HG02571 (cell line): ENCODE results near the gene CATSPERZ.
"Not testable (repeated sequence)": the region's sequence is repeated elsewhere in the genome, so short reads cannot be mapped to it uniquely, and the experiment has no call there.

Experiments
- ATAC-seq: cut with Tn5 transposase; IDR thresholded peaks from one replicate; pipeline ENCODE4 v1.9.1; 2021; ENCODE audit warnings: mild to moderate bottlenecking, moderate library complexity; ENCODE audit not compliant: unreplicated experiment

The CATSPERZ gene

GRCh38 chr11:64317325-64317960 is 17.3 kb downstream of the CATSPERZ start, which contains the start of gene TRMT112:
TRMT112 (minus strand) TSS chr11:64317559; CDS start chr11:64317526, 33 bp downstream.
- peak; percentile 59 for ATAC-seq

DNA sequence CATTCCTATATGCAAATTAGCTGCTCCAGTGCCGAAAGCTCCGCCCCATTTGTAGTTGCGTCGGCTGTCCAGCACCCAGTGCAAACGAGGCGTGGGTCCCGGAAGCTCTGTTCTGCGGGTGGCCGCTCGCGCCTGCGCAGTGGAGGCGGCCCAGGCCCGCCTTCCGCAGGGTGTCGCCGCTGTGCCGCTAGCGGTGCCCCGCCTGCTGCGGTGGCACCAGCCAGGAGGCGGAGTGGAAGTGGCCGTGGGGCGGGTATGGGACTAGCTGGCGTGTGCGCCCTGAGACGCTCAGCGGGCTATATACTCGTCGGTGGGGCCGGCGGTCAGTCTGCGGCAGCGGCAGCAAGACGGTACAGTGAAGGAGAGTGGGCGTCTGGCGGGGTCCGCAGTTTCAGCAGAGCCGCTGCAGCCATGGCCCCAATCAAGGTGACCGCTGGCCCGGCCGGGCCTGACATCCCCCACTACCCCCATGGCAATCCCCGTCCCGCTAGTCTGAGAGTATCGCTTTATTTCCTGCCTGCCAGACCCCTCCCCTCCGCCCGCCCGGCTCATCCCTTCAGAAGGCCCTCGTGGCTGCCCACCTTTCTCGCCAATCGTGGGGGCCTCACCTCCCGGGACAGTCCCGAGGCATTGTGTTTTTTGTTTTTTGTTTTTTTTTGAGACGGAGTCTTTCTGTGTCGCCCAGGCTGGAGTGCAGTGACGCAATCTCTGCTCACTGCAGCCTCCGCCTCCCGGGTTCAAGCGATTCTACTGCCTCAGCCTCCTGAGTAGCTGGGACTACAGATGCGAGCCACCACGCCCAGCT is 18.0 kb downstream of the CATSPERZ start, which contains the start of gene PRDX5:
TSS of gene PRDX5 (plus strand) at position 161 of the 805 bp plus-strand sequence. CDS start at position 256, 95 bp downstream.
- ATAC-seq = peak; percentile 72

DNA sequence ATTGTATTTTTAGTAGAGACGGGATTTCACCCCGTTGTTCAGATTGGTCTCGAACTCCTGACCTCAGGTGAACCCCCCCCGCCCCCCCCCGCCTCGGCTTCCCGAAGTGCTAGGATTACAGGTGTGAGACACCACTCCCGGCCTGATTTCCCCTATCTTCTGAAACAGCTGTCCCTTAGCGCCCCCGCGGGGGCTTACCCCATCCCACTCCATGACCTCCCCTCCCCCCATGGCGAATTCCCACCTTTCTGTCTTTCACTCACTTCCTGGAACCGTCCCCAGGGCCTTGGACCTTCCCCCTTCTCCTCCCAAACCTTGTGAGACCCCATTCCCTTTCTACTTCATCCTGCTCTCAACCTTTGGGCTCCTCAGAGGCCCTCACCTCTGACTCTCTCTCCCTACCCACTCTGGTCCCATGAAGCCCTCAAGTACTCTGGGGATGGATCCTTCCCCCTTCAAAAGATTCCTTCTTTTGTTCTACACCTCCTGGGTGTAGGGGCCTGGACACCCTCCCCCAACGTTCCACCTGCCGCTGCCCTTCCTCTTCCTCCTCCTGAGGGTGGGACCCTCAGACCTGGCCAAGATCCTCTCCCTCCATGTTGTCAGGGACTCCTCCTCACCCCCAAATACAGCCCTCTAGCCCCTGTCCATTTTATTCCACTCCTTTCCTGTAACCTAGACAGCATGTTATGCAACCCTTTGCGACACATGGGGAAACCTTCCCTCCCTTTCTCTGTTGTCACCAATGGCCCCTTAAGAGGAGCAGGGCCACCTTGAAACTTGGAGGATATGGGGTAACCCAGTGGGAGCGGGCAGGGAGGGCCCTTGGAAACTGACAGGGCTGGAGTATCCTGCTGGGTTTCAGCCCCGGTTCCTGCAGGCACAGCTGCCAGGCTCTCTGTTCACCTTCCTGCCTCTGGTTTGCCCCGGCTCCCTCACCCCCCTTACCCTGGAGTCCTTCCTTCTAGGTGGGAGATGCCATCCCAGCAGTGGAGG is 18.9 kb downstream of the CATSPERZ start:
- no peak for ATAC-seq

- no peak for ATAC-seq
Measured at GRCh38 chr11:64320556-64320955, 20.4 kb downstream of the CATSPERZ start.

DNA sequence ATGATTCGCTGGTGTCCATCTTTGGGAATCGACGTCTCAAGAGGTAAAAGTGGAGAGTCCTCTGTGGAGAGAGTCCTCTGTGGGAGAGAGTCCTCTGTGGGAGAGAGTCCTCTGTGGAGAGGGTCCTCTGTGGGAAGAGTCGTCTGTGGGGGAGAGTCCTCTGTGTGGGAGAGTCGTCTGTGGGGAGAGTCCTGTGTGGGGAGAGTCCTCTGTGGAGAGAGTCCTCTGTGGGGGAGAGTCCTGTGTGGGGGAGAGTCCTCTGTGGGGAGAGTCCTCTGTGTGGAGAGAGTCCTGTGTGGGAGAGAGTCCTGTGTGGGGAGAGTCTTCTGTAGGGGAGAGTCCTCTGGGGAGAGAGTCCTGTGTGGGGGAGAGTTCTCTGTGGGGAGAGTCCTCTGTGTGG is 20.9 kb downstream of the CATSPERZ start:
- no peak for ATAC-seq

DNA sequence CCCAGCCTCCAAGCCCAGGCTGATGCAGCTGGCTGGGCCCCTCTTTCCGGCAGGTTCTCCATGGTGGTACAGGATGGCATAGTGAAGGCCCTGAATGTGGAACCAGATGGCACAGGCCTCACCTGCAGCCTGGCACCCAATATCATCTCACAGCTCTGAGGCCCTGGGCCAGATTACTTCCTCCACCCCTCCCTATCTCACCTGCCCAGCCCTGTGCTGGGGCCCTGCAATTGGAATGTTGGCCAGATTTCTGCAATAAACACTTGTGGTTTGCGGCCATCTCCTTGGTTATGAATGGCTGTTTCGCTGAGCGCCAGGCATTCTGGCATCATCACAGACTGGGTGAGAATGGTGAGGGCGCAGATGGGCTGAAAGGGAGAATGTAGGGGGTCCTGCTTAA is 21.4 kb downstream of the CATSPERZ start:
- ATAC-seq = no peak

DNA sequence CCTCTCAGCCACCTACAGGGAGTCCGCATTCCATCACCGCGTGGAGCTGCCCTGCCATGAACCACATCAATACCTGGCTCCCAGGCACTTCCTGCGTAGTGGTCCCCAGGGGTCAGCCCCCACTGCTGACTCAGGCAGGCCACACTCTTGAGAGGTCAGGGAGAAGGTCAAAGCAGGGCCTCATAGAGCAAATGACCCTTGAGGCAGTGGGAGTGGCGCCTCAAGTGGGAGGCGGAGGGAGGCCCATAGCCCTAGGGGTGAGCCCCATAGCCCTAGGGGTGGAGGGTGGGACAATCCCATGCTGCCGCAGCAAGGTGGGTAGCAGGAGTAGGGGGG is 22.7 kb downstream of the CATSPERZ start:
- no peak for ATAC-seq

DNA sequence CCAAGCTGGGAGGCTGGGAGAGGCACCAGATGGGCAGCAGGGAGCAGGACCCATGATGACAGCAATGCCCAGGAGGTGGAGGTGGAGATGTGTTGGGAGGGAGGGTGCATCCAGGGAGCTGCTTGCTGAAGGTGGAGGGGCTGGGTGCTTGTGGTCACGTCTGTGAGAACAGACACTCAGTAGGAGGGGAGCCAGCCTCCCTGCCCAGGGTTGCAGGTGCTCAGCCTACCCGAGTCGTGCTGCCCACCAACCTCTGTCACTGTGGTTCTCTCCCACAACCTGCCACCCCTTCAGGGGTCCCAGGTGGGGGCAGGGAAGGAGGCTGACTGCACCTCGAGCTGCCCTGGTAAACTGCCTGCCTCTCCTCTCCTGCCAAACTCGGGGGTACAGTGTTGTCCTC is 23.2 kb downstream of the CATSPERZ start:
- ATAC-seq = no peak

DNA sequence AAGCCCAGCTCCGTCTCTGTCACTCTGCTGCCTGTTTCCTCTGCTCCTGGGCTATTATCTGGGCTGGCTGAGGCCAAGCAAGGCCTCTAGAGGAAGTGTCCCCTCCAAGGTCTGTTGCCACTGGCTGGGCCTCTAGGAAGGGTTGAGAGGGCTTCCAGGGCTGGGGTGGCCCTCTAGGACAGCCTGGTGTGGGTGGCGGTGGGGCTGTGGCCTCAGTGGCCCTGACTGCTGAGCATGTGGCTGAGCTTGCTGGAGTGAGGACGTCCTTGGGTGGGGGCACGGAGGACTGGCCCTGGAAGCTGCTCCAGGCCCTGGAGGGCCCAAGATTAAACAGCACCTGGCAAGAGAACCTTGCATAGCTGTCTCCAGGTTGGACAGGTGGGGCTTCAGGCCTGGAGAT is 23.8 kb downstream of the CATSPERZ start:
- ATAC-seq = not testable (repeated sequence)

GRCh38 chr11:64324692-64325469 is 24.7 kb downstream of the CATSPERZ start:
- ATAC-seq = no peak

DNA sequence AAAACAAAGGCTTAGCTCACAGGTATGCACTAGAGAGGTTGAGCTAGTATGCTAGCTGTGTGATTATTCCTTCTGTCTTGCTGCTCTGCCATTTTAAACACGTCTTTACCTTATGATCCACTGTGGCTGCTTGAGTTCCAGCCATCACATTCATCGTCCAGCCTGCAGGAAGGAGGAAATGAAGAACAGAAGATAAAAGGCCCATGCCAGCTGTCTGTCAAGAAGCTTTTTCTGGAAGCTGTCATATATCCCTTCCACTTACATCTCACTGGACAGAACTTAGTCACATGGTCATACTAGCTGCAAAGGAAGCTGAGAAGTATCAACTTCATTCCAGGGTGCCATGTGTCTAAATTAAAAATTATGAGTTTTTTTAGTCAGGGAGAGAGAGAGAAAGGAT is 27.2 kb downstream of the CATSPERZ start:
- no peak for ATAC-seq

DNA sequence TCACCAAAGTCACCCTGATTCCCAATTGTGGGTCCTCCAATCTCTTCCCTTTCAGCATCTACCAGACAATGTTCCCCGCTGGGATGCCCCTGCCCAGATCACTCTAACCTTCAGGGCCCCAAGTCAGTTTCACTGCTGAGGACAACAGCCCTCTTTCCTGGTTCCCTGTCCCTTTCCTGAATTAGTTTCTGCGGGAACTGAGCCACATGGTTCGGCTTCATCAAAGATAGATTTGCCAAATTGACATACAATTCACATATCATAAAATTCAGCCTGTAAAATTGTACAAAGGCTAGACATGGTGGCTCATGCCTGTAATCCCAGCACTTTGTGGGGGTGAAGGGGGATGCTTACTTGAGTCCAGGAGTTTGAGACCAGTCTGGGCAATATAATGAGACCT is 27.8 kb downstream of the CATSPERZ start:
- ATAC-seq = no peak

DNA sequence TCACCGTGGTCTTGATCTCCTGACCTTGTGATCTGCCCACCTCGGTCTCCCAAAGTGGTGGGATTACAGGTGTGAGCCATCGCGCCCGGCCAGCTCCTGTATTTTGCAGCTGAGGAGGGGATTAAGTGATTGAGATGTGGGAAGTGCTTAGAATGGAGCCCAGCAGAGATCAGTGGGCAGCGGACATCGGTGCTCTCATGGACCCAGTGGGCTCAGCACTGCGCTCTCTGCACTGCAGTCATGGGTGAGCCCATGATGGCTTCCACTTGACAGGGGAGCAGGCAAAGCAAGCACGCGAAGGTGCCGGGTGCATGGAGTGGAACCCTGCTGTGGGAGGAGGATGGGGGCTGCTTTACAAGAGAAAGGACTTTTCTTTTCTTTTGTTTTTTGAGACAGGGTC is 30.7 kb downstream of the CATSPERZ start:
- no peak for ATAC-seq

DNA sequence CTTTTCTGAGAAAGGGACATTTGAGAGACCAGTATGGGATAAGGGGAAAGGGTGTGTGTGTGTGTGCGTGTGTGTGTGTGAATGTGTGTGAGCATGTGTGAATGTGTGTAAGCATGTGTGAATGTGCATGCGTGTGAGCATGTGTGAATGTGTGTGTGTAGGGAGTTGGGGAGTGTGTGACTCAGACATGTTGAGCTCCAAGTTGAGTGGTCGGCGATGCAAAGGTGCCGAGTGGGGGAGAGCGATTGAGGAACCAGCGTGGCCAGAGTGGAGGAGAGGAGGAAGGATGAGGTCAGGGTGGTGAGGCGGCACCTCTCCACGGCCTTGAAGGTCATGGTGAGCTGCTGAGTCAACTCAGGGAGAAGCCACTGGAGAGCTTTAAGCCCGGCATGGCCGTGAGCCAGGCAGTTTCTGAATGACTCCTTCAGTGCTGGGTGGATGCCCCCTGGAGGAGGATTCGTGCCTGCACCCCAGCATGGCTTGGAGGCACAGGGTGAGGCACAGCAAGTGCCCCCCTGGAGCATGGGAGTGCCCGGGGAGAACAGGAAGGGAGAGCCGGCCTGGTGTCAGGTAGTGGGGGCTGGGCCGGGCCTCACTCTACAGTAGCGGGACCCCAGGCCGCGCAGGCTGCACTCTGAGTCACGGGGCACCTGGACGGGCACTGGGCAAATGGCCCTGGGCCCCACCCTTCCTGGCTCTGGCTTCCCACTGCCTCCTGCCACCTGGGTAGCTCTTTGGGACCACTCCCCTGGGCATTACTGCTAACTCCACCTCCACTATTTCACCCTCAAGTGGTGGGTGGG is 31.6 kb downstream of the CATSPERZ start:
- ATAC-seq = peak; percentile 49

DNA sequence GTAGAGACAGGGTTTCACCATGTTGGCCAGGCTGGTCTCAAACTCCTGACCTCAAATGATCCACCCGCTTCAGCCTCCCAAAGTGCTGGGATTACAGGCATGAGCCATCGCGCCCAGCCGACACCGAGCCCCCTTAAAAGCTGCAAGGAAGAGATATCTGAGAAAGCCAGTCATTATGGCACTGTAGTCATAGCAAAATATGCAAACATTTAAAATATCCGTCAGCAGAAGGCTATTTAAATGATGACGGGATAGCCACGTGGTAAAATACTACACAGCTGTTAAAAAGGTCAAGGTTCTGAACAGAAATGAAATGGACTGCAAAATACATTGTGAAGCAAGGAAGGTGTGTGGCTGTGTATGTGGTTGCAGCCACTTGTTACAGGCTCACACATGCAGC is 33.4 kb downstream of the CATSPERZ start:
- no peak for ATAC-seq

- peak; percentile 65 for ATAC-seq
Measured at GRCh38 chr11:64334764-64335735, 34.9 kb downstream of the CATSPERZ start.

GRCh38 chr11:64337538-64338249 is 37.5 kb downstream of the CATSPERZ start:
- ATAC-seq = no peak

DNA sequence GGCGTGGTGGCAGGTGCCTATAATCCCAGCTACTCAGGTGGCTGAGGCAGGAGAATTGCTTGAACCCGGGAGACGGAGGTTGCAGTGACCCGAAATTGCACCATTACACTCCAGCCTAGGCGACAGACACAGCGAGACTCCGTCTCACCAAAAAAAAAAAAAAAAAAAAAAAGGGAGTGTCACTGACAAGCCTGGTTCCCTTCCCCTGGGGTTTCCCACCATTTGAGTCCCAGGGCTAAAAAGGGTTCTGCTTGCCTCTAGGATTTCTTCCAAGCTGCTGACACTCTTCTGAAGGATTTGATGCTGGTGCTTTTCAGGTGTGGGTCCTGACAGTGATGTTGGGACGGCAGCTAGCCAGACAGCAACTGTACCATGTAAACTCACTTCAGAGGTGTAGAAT is 38.6 kb downstream of the CATSPERZ start:
- ATAC-seq = no peak
